Measurements from ENCODE around the gene WASL. TPM values are rescaled to one million over a fixed set of nuclear protein-coding genes. Genes with fewer than 3 reads are reported as not detected.
A peak's percentile ranks its signal among the peaks of the same experiment; 100 is the strongest.

WASL gene
- total RNA-seq, 1 experiment from 2014 or later = 32.1 TPM

GRCh38 chr7:123746055-123746454, 2.7 kb downstream of the WASL start:
- H3K27ac ChIP-seq (ENCODE audit: low read depth, low read length, poor library complexity, severe bottlenecking) = peak overlapping the region; percentile 40
- ChIA-PET CTCF (no interaction called here), POLR2A (ENCODE audit: low non-redundant PET) (no interaction called here)
- BruUV-seq (replicated peaks) = no TSS peak
- intact Hi-C loops (cut with micrococcal nuclease; ENCODE audit: unreplicated experiment) = no loop called here
- H3K27me3 ChIP-seq (replicated peaks; ENCODE audit: insufficient read depth, low read depth, low read length, poor library complexity) = no peaks in the 10 kb centered on the region
- no peaks in the 10 kb centered on the region for H3K9me3 ChIP-seq (ENCODE audit: low read depth, low read length, poor library complexity, severe bottlenecking)
- DNase-seq (ENCODE audit: low spot score) = no peak
- TF ChIP-seq, protein P1, sequence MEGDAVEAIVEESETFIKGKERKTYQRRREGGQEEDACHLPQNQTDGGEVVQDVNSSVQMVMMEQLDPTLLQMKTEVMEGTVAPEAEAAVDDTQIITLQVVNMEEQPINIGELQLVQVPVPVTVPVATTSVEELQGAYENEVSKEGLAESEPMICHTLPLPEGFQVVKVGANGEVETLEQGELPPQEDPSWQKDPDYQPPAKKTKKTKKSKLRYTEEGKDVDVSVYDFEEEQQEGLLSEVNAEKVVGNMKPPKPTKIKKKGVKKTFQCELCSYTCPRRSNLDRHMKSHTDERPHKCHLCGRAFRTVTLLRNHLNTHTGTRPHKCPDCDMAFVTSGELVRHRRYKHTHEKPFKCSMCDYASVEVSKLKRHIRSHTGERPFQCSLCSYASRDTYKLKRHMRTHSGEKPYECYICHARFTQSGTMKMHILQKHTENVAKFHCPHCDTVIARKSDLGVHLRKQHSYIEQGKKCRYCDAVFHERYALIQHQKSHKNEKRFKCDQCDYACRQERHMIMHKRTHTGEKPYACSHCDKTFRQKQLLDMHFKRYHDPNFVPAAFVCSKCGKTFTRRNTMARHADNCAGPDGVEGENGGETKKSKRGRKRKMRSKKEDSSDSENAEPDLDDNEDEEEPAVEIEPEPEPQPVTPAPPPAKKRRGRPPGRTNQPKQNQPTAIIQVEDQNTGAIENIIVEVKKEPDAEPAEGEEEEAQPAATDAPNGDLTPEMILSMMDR (conservative IDR thresholded peaks at IDR 0.05; ENCODE audit: low read depth, low read length) = no peak
- TF ChIP-seq EZH2 (IDR thresholded peaks at IDR 0.05; ENCODE audit: borderline replicate concordance, low read depth, low read length, poor library complexity, severe bottlenecking) = no peak
- H3K4me1 ChIP-seq (ENCODE audit: insufficient read depth, low read length, poor library complexity, severe bottlenecking) = peaks cover 35% of the 10 kb centered on the region
- H3K36me3 ChIP-seq (ENCODE audit: insufficient read depth, low read length, poor library complexity, severe bottlenecking) = no peaks in the 10 kb centered on the region
- H3K4me3 ChIP-seq (ENCODE audit: low read depth, low read length, poor library complexity, severe bottlenecking) = peak overlapping the region; percentile 76

- ChIA-PET CTCF (no interaction called here), POLR2A (ENCODE audit: low non-redundant PET) (no interaction called here)
- H3K27me3 ChIP-seq (replicated peaks; ENCODE audit: insufficient read depth, low read depth, low read length, poor library complexity) = no peaks in the 10 kb centered on the region
- H3K9me3 ChIP-seq (ENCODE audit: low read depth, low read length, poor library complexity, severe bottlenecking) = no peaks in the 10 kb centered on the region
- no peak for DNase-seq (ENCODE audit: low spot score)
- no peaks in the 10 kb centered on the region for H3K36me3 ChIP-seq (ENCODE audit: insufficient read depth, low read length, poor library complexity, severe bottlenecking)
- peak overlapping the region; percentile 76 for H3K4me3 ChIP-seq (ENCODE audit: low read depth, low read length, poor library complexity, severe bottlenecking)
- H3K4me1 ChIP-seq (ENCODE audit: insufficient read depth, low read length, poor library complexity, severe bottlenecking) = peaks cover 29% of the 10 kb centered on the region
- TF ChIP-seq EZH2 (IDR thresholded peaks at IDR 0.05; ENCODE audit: borderline replicate concordance, low read depth, low read length, poor library complexity, severe bottlenecking) = no peak
- TF ChIP-seq, protein P1 (conservative IDR thresholded peaks at IDR 0.05; ENCODE audit: low read depth, low read length) = no peak
- BruUV-seq (replicated peaks) = no TSS peak
- intact Hi-C loops (cut with micrococcal nuclease; ENCODE audit: unreplicated experiment) = no loop called here
- no peak overlapping the region for H3K27ac ChIP-seq (ENCODE audit: low read depth, low read length, poor library complexity, severe bottlenecking)
Measured at GRCh38 chr7:123745437-123745836, 3.4 kb downstream of the WASL start.

GRCh38 chr7:123744416-123744815, 4.4 kb downstream of the WASL start:
- Histone ChIP-seq H3K27me3 (replicated peaks; ENCODE audit: insufficient read depth, low read depth, low read length, poor library complexity) (no peaks in the 10 kb centered on the region), H3K4me3 (ENCODE audit: low read depth, low read length, poor library complexity, severe bottlenecking) (no peak overlapping the region), H3K9me3 (ENCODE audit: low read depth, low read length, poor library complexity, severe bottlenecking) (no peaks in the 10 kb centered on the region), H3K27ac (ENCODE audit: low read depth, low read length, poor library complexity, severe bottlenecking) (no peak overlapping the region), H3K4me1 (ENCODE audit: insufficient read depth, low read length, poor library complexity, severe bottlenecking) (peaks cover 25% of the 10 kb centered on the region), H3K36me3 (ENCODE audit: insufficient read depth, low read length, poor library complexity, severe bottlenecking) (no peaks in the 10 kb centered on the region)
- TF ChIP-seq EZH2 (IDR thresholded peaks at IDR 0.05; ENCODE audit: borderline replicate concordance, low read depth, low read length, poor library complexity, severe bottlenecking) = no peak
- TF ChIP-seq, protein P1 (conservative IDR thresholded peaks at IDR 0.05; ENCODE audit: low read depth, low read length) = no peak
- no TSS peak for BruUV-seq (replicated peaks)
- ChIA-PET CTCF (no interaction called here), POLR2A (ENCODE audit: low non-redundant PET) (no interaction called here)
- no peak for DNase-seq (ENCODE audit: low spot score)
- intact Hi-C loops (cut with micrococcal nuclease; ENCODE audit: unreplicated experiment) = no loop called here

Measured in A673 (cell line).